H1 (cell line): ENCODE data around the gene AKR1C3. TPM values are rescaled to one million over a fixed set of nuclear protein-coding genes. Genes with fewer than 3 reads are reported as not detected.

ENCODE experiments used
- CTCF ChIA-PET: fragments of 300-600 bp; sonication (Branson Sonifier 250); formaldehyde crosslinking; loops from one replicate; lab custom pipeline; 2021; ENCODE audit not compliant: partially characterized antibody; lab: Charles Lee
- POLR2A ChIA-PET: fragments of 300-600 bp; sonication (Branson Sonifier 250); formaldehyde crosslinking; loops from one replicate; lab custom pipeline; 2021; ENCODE audit warnings: inconsistent platforms; ENCODE audit not compliant: partially characterized antibody; lab: Charles Lee
- DNase-seq, 2 experiments: peaks; one replicate each; pipeline versions ENCODE4 v3.0.0 to v3.0.0-alpha.2; 2010 to 2022; ENCODE audit warnings: low spot score in 2 of 2, low read depth in 1 of 2, mixed read lengths in 1 of 2
- FAIRE-seq: peaks from 2 replicates; lab custom pipeline; 2011; peaks lifted over from hg19 to GRCh38; lab: Jason Lieb, UNC
- H2AFZ ChIP-seq: 2 replicates; pipeline ENCODE4 v1.8.1; 2012; ENCODE audit warnings: low read length, inconsistent platforms
- H2AK5ac ChIP-seq: 2 replicates; pipeline ENCODE4 v1.6.1; 2013; ENCODE audit warnings: low read depth, low read length
- H2BK120ac ChIP-seq: replicated peaks from 2 replicates; pipeline ENCODE3; 2013; ENCODE audit warnings: low read depth, low read length, inconsistent platforms
- H2BK12ac ChIP-seq: 2 replicates; pipeline ENCODE4 v1.6.1; 2013; ENCODE audit warnings: low read depth, low read length
- H2BK15ac ChIP-seq: 2 replicates; pipeline ENCODE4 v1.6.1; 2013; ENCODE audit warnings: low read length
- H2BK20ac ChIP-seq: 2 replicates; pipeline ENCODE4 v1.6.1; 2013; ENCODE audit warnings: low read length
- H2BK5ac ChIP-seq: 2 replicates; pipeline ENCODE4 v1.6.1; 2013; ENCODE audit warnings: low read depth, low read length
- H3K14ac ChIP-seq: 2 replicates; pipeline ENCODE4 v1.6.1; 2013; ENCODE audit warnings: inconsistent platforms; ENCODE audit not compliant: insufficient read length
- H3K18ac ChIP-seq: 2 replicates; pipeline ENCODE4 v1.6.1; 2013; ENCODE audit warnings: low read length; ENCODE audit errors: extremely low read depth
- H3K23ac ChIP-seq: 2 replicates; pipeline ENCODE4 v1.6.1; 2013; ENCODE audit warnings: inconsistent platforms; ENCODE audit not compliant: insufficient read length
- H3K23me2 ChIP-seq: 2 replicates; pipeline ENCODE4 v1.6.1; 2013; ENCODE audit warnings: low read depth, low read length
- H3K27ac ChIP-seq: 2 replicates; pipeline ENCODE4 v1.6.1; 2011; ENCODE audit warnings: low read depth, low read length, inconsistent platforms
- H3K27me3 ChIP-seq, 4 experiments: replicated peaks in 1 of 4; 1 replicate in 1 of 4; 2 replicates in 3 of 4; pipeline versions ENCODE4 v1.6.1 to v1.8.1; 2011 to 2013; ENCODE audit warnings: low read length in 3 of 4, mild to moderate bottlenecking in 3 of 4, inconsistent platforms in 2 of 4, mixed read lengths in 2 of 4, moderate library complexity in 1 of 4; ENCODE audit not compliant: control insufficient read depth in 3 of 4, insufficient read depth in 3 of 4; ENCODE audit errors: extremely low read depth in 1 of 4
- H3K36me3 ChIP-seq, 4 experiments: 2 replicates each; pipeline versions ENCODE4 v1.6.1 to v1.8.1; 2011 to 2013; ENCODE audit warnings: mild to moderate bottlenecking in 4 of 4, low read length in 3 of 4, moderate library complexity in 2 of 4, control low read depth in 1 of 4, inconsistent platforms in 1 of 4; ENCODE audit not compliant: insufficient read depth in 4 of 4, control insufficient read depth in 2 of 4
- H3K4ac ChIP-seq: replicated peaks from 2 replicates; pipeline ENCODE3; 2013; ENCODE audit warnings: low read length, low read depth, mixed read lengths, inconsistent platforms; ENCODE audit not compliant: insufficient read length
- H3K4me1 ChIP-seq, 4 experiments: replicated peaks in 1 of 4; 1 replicate in 1 of 4; 2 replicates in 3 of 4; pipeline versions ENCODE4 v1.6.1 to v1.8.1; 2011 to 2013; ENCODE audit warnings: low read length in 3 of 4, inconsistent platforms in 2 of 4, mixed read lengths in 1 of 4; ENCODE audit not compliant: insufficient read depth in 4 of 4, control insufficient read depth in 3 of 4
- H3K4me2 ChIP-seq, 2 experiments: 2 replicates each; pipeline versions ENCODE4 v1.6.1 to v1.8.1; 2011 to 2013; ENCODE audit warnings: low read depth in 2 of 2, low read length in 2 of 2, control low read depth in 1 of 2, inconsistent platforms in 1 of 2, mild to moderate bottlenecking in 1 of 2; ENCODE audit not compliant: insufficient read depth in 1 of 2
- H3K4me3 ChIP-seq, 4 experiments: fragments of 200-600, 300-600 bp in 1 of 4; sonication (generic), shearing (Covaris generic), sonication (Bioruptor Twin) in 1 of 4; 2 replicates each; pipeline versions ENCODE4 v1.5.1 to v1.8.1; 2011 to 2016; ENCODE audit warnings: low read length in 4 of 4, low read depth in 3 of 4, control low read depth in 2 of 4, inconsistent platforms in 2 of 4, mild to moderate bottlenecking in 2 of 4, mixed read lengths in 1 of 4, moderate library complexity in 1 of 4; ENCODE audit not compliant: insufficient read depth in 2 of 4; ENCODE audit errors: extremely low read depth in 1 of 4
- H3K56ac ChIP-seq: replicated peaks from 2 replicates; pipeline ENCODE3; 2013; ENCODE audit warnings: low read depth, mild to moderate bottlenecking, mixed read lengths, low read length, inconsistent platforms; ENCODE audit not compliant: insufficient read length
- H3K79me1 ChIP-seq: 2 replicates; pipeline ENCODE4 v1.6.1; 2013; ENCODE audit warnings: low read depth, low read length, control low read depth
- H3K79me2 ChIP-seq, 2 experiments: 2 replicates each; pipeline versions ENCODE4 v1.6.1 to v1.8.1; 2012 to 2013; ENCODE audit warnings: low read length in 2 of 2, mild to moderate bottlenecking in 2 of 2, inconsistent platforms in 1 of 2; ENCODE audit not compliant: insufficient read depth in 2 of 2, control insufficient read depth in 1 of 2
- H3K9ac ChIP-seq, 4 experiments: replicated peaks in 1 of 4; 1 replicate in 1 of 4; 2 replicates in 3 of 4; pipeline versions ENCODE4 v1.6.1 to v1.8.1; 2011 to 2013; ENCODE audit warnings: low read depth in 3 of 4, low read length in 3 of 4, control low read depth in 2 of 4, mild to moderate bottlenecking in 2 of 4, moderate library complexity in 2 of 4, inconsistent platforms in 1 of 4; ENCODE audit errors: extremely low read depth in 1 of 4
- H3K9me3 ChIP-seq, 2 experiments: 2 replicates each; pipeline versions ENCODE4 v1.6.1 to v1.8.1; 2012 to 2013; ENCODE audit warnings: mild to moderate bottlenecking in 2 of 2, moderate library complexity in 2 of 2, control low read depth in 1 of 2, inconsistent platforms in 1 of 2, low read depth in 1 of 2, low read length in 1 of 2, mixed read lengths in 1 of 2; ENCODE audit not compliant: insufficient read depth in 2 of 2
- H4K20me1 ChIP-seq, 2 experiments: replicated peaks in 1 of 2; 2 replicates each; pipeline versions ENCODE3 to v1.8.1; 2011 to 2013; ENCODE audit warnings: inconsistent platforms in 2 of 2, low read length in 2 of 2, mild to moderate bottlenecking in 1 of 2; ENCODE audit not compliant: insufficient read depth in 2 of 2, control insufficient read depth in 1 of 2
- H4K5ac ChIP-seq: 2 replicates; pipeline ENCODE4 v1.6.1; 2013; ENCODE audit warnings: low read length, low read depth, mixed read lengths, inconsistent platforms; ENCODE audit not compliant: insufficient read length
- H4K8ac ChIP-seq: 2 replicates; pipeline ENCODE4 v1.8.0; 2013; ENCODE audit warnings: mild to moderate bottlenecking, moderate library complexity, low read length, inconsistent platforms; ENCODE audit not compliant: insufficient read depth; ENCODE audit errors: extremely low read depth
- H4K91ac ChIP-seq: replicated peaks from 2 replicates; pipeline ENCODE3; 2013; ENCODE audit warnings: low read length, mixed read lengths, inconsistent platforms; ENCODE audit not compliant: insufficient read length
- CBX5 ChIP-seq: fragments of 300-800, 300-1000 bp; sonication (generic); IDR thresholded peaks from 2 replicates; pipeline ENCODE4 v1.7.1; 2016; ENCODE audit warnings: antibody characterized with exemption, low read length, low read depth
- CHD1 ChIP-seq: IDR thresholded peaks from 2 replicates; pipeline ENCODE4 v1.6.1; 2012; ENCODE audit warnings: low read depth, low read length, improper control_type of control experiment
- EZH2 ChIP-seq: fragments of 200-600 bp; sonication (generic); IDR thresholded peaks from 2 replicates; pipeline ENCODE4 v1.7.1; 2012; ENCODE audit warnings: low read depth, mild to moderate bottlenecking, moderate library complexity, low read length, inconsistent platforms; ENCODE audit not compliant: severe bottlenecking
- MAFK ChIP-seq: IDR thresholded peaks from 2 replicates; pipeline ENCODE4 v1.6.1; 2012; ENCODE audit warnings: low read depth, mild to moderate bottlenecking, improper control_type of control experiment, low read length
- POLR2AphosphoS5 ChIP-seq: IDR thresholded peaks from 2 replicates; pipeline ENCODE4 v1.6.1; 2011; ENCODE audit warnings: low read depth, low read length
- RAD21 ChIP-seq, 2 experiments: IDR thresholded peaks in 1 of 2; conservative IDR thresholded peaks in 1 of 2; 2 replicates each; pipeline ENCODE4 v1.6.1; 2011; ENCODE audit warnings: low read depth in 2 of 2, low read length in 2 of 2, improper control_type of control experiment in 1 of 2, inconsistent platforms in 1 of 2, mild to moderate bottlenecking in 1 of 2, moderate library complexity in 1 of 2
- SIN3A ChIP-seq, 2 experiments: IDR thresholded peaks in 1 of 2; conservative IDR thresholded peaks in 1 of 2; 2 replicates each; pipeline ENCODE4 v1.6.1; 2011 to 2012; ENCODE audit warnings: low read length in 2 of 2, improper control_type of control experiment in 1 of 2, low read depth in 1 of 2, mild to moderate bottlenecking in 1 of 2
- WGBS, 2 experiments: shearing (Covaris generic) in 1 of 2; methylation state at CpG; one replicate each; pipeline versions ENCODE4 v1.1.6 to v1.1.7; 2013 to 2015; ENCODE audit warnings: low lambda C conversion rate in 2 of 2, mixed read lengths in 2 of 2, inconsistent platforms in 1 of 2, low coverage in 1 of 2, missing lambda C conversion rate in 1 of 2; ENCODE audit not compliant: insufficient replicate concordance in 2 of 2, insufficient coverage in 1 of 2, insufficient read length in 1 of 2; ENCODE audit errors: extremely low coverage in 1 of 2, missing lambda C conversion rate in 1 of 2; 5-methylcytosine and 5-hydroxymethylcytosine counted together
- polyA plus RNA-seq, 7 experiments: library from polyadenylated mRNA; depleted of rRNA in 3 of 7; stranded (reverse) in 5 of 7; unstranded in 2 of 7; fragments of >200 nt in 5 of 7; fragments of 200-250 nt in 2 of 7; gene quantifications; 1 replicate in 5 of 7; 2 replicates in 1 of 7; 4 replicates in 1 of 7; pipeline versions ENCODE4 v1.2.1 to v1.2.3, GENCODE V29; 2011 to 2013; ENCODE audit warnings: missing spikeins in 2 of 7, mixed read lengths in 2 of 7
- total RNA-seq: library from RNA; stranded (reverse); fragmentation: NEBNext Ultra II Directional; extraction: Animal tissue kit (Norgen Biotek cat#: 25700); gene quantifications from 2 replicates; pipeline ENCODE4 v1.2.1, GENCODE V29; 2021
- TF ChIP-seq, protein P1 (sequence below): IDR thresholded peaks from 2 replicates; pipeline ENCODE4 v1.6.1; 2012; ENCODE audit warnings: inconsistent platforms
- TF ChIP-seq, protein P2 (sequence below): IDR thresholded peaks from 2 replicates; pipeline ENCODE4 v1.6.1; 2011; ENCODE audit warnings: low read depth, mild to moderate bottlenecking, low read length; ENCODE audit not compliant: insufficient read depth

Gene AKR1C3
- total and polyA plus RNA-seq, 2 of the 8 experiments (the other 6 are each of a cell fraction or from before 2014, with no cell fraction given), result 4.6 to 6.9 TPM

GRCh38 chr10:5125315-5126044 is 31.3 kb downstream of the AKR1C3 start:
- TF ChIP-seq MAFK, result no peak
- TF ChIP-seq, protein P1, sequence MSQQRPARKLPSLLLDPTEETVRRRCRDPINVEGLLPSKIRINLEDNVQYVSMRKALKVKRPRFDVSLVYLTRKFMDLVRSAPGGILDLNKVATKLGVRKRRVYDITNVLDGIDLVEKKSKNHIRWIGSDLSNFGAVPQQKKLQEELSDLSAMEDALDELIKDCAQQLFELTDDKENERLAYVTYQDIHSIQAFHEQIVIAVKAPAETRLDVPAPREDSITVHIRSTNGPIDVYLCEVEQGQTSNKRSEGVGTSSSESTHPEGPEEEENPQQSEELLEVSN, result no peak
- TF ChIP-seq SIN3A (conservative IDR thresholded peaks at IDR 0.05 in 1 of 2, IDR thresholded peaks at IDR 0.05 in 1 of 2; ENCODE audit: low read depth in 1 of 2, low read length in 2 of 2), result no peak
- no peak for TF ChIP-seq POLR2AphosphoS5
- no peak for TF ChIP-seq CHD1
- no peak for TF ChIP-seq CBX5
- TF ChIP-seq, protein P2, sequence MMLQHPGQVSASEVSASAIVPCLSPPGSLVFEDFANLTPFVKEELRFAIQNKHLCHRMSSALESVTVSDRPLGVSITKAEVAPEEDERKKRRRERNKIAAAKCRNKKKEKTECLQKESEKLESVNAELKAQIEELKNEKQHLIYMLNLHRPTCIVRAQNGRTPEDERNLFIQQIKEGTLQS, result no peak
- no peak for TF ChIP-seq RAD21 (IDR thresholded peaks at IDR 0.05 in 1 of 2, conservative IDR thresholded peaks at IDR 0.05 in 1 of 2; ENCODE audit: low read depth in 2 of 2, low read length in 2 of 2)
- TF ChIP-seq EZH2, result no peak
- TF ChIP-seq, all 59 proteins: peak for 0
- no peaks in the 10 kb centered on the region for H3K79me2 ChIP-seq
- no peak overlapping the region for H2BK15ac ChIP-seq
- H3K56ac ChIP-seq, result no peak overlapping the region
- H3K9me3 ChIP-seq, result peaks cover 15 to 23% of the 10 kb centered on the region in 2 experiments
- H3K36me3 ChIP-seq, result no peaks in the 10 kb centered on the region
- H3K9ac ChIP-seq, result no peak overlapping the region
- no peak for DNase-seq
- H3K27ac ChIP-seq, result no peak overlapping the region
- H2BK20ac ChIP-seq, result no peak overlapping the region
- H4K20me1 ChIP-seq, result no peaks in the 10 kb centered on the region
- no peaks in the 10 kb centered on the region for H3K23me2 ChIP-seq
- no peak overlapping the region for H3K14ac ChIP-seq
- no peak overlapping the region for H3K4me2 ChIP-seq
- POLR2A ChIA-PET, result no interaction called here
- H2AFZ ChIP-seq, result no peak overlapping the region
- H4K8ac ChIP-seq, result no peak overlapping the region
- H3K79me1 ChIP-seq, result no peaks in the 10 kb centered on the region
- 97% methylated on average over 3 of the region's 3 CpGs; no CpG with 5 or more reads in 1 of the 2 experiments for WGBS, 2 experiments
- no peak overlapping the region for H3K23ac ChIP-seq
- H3K4me1 ChIP-seq, result no peaks in the 10 kb centered on the region
- H2BK5ac ChIP-seq, result no peak overlapping the region
- CTCF ChIA-PET, result interaction anchor here (1.0 to 1.4 kb wide), 3 partner anchors 75 to 276 kb away, joined by 3 to 5 read pairs (median 3); no protein-coding TSS in a partner anchor
- H4K5ac ChIP-seq, result no peak overlapping the region
- no peak for FAIRE-seq
- H2BK120ac ChIP-seq, result no peak overlapping the region
- no peak overlapping the region for H3K18ac ChIP-seq
- H3K4ac ChIP-seq, result no peak overlapping the region
- no peak overlapping the region for H3K4me3 ChIP-seq
- no peak overlapping the region for H4K91ac ChIP-seq
- no peak overlapping the region for H2AK5ac ChIP-seq
- no peaks in the 10 kb centered on the region for H3K27me3 ChIP-seq
- H2BK12ac ChIP-seq, result no peak overlapping the region
